ACC112 (cell line): ENCODE data around the gene ITGA2.
"Not testable (repeated sequence)": the region's sequence is repeated elsewhere in the genome, so short reads cannot be mapped to it uniquely, and the experiment has no call there.

Experiments used
- H2AFZ ChIP-seq: fragments of 200-600 bp; sonication (generic); one replicate; pipeline ENCODE4 v1.6.0; 2017; ENCODE audit warnings: antibody characterized with exemption, low read length; ENCODE audit not compliant: unreplicated experiment
- H3K27ac ChIP-seq: fragments of 200-600 bp; sonication (generic); 2 replicates; pipeline ENCODE4 v1.5.1; 2014; ENCODE audit warnings: low read depth, mild to moderate bottlenecking, antibody characterized with exemption, low read length, moderate library complexity
- H3K27me3 ChIP-seq: fragments of 200-600 bp; sonication (generic); 2 replicates; pipeline ENCODE4 v1.6.1; 2014; ENCODE audit warnings: mild to moderate bottlenecking, antibody characterized with exemption, low read length, moderate library complexity, mixed read lengths; ENCODE audit not compliant: insufficient read depth
- H3K36me3 ChIP-seq: fragments of 200-600 bp; sonication (generic); 2 replicates; pipeline ENCODE4 v1.6.1; 2016; ENCODE audit warnings: mild to moderate bottlenecking, antibody characterized with exemption, low read length, moderate library complexity, mixed read lengths; ENCODE audit not compliant: insufficient read depth
- H3K4me1 ChIP-seq: fragments of 200-600 bp; sonication (generic); one replicate; pipeline ENCODE4 v1.6.1; 2016; ENCODE audit warnings: low read length, mixed read lengths; ENCODE audit not compliant: insufficient read depth, unreplicated experiment, control insufficient read depth
- H3K4me3 ChIP-seq: fragments of 200-600 bp; sonication (generic); 2 replicates; pipeline ENCODE4 v1.5.1; 2014; ENCODE audit warnings: mild to moderate bottlenecking, low read depth, low read length
- H3K79me2 ChIP-seq: fragments of 200-600 bp; sonication (generic); one replicate; pipeline ENCODE4 v1.6.0; 2016; ENCODE audit warnings: low read length; ENCODE audit not compliant: control insufficient read depth, unreplicated experiment, insufficient read depth

Gene ITGA2

DNA sequence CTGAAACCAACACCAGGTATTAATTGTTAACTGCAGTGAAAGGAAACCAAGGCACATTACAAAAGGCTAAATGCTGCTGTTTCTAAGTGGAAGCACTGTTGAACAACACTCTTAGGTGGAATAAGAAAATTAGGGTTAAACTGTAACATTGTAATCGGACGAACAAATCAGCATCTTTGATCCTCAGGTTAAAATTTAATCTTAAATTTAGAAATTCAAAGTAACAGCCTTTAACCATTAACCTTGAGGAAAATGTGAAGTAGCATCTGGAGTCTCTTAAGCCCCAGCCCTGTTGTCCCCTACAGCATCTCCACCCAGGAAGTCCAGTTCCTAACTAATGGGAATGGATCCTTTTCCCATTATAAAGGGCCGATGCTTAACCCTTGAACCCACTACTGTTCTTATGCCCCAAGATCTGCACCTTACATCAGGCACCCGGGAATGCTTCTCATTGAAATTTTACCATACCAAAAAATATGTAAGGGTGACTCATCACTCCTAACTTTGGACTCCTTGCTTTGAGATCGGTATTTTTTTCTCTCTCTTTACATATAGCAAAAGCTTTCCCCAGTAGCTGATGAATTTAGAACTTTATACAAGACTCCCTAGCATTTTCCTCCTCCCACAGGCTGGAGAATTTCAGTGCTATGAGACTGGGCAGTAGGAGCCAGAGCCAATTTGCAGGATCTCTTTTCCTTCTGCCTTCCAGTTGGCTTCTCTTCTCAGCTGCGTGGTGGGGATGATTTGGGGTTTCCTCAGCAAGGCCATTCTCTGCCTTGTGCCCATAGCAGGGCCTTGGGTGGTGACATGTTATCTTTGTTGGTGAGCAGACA, 32.0 kb upstream of the ITGA2 start:
- Histone ChIP-seq H3K79me2 (no peaks in the 10 kb centered on the region), H3K27me3 (no peaks in the 10 kb centered on the region), H3K27ac (no peak overlapping the region), H3K36me3 (no peaks in the 10 kb centered on the region; the same call in 1 of the 2 replicates), H2AFZ (no peak overlapping the region), H3K4me1 (peaks cover 4% of the 10 kb centered on the region), H3K4me3 (no peak overlapping the region)

DNA sequence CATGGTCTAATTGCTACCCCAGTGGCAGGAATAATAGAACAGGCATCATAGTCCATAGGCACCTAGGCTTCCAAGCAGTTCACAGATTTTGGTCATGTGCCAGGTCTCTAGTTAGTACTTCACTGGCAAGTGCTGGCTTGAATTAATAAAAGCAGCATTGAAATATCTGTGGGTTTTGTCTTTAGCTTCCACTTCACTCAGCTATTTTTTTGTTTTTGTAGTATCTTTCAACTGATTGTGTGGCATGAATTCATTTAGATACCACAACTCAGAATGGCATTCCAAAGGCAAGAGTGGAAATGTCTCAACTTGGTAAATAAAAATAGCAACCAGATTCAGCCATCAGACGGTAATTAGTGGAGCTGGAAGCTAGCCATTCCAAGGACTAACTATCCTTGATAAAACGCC, 27.9 kb upstream of the ITGA2 start:
- H3K27me3 ChIP-seq, result no peaks in the 10 kb centered on the region
- no peak overlapping the region for H2AFZ ChIP-seq
- H3K4me3 ChIP-seq, result no peak overlapping the region
- peaks cover 4% of the 10 kb centered on the region for H3K4me1 ChIP-seq
- H3K27ac ChIP-seq, result no peak overlapping the region
- no peaks in the 10 kb centered on the region for H3K79me2 ChIP-seq
- H3K36me3 ChIP-seq, result no peaks in the 10 kb centered on the region; the same call in 1 of the 2 replicates

DNA sequence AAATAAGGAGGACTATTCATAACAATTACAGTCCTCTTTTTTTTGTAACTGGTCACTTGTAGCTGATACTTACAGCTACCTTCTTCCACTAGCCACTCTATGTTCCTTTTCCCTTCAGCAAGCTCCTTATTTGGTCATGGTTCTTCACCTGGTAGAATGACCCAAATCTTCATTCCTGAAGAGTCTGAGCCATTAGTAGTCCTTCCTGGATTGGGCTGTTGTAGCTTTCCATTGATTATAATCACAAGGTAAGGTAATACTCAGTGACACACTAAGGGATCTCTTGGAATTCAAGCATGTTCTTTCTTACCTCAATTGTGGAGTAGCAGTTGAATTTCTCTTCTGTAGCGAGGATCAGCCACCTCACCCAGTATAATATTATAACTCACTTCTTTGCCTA, 25.5 kb upstream of the ITGA2 start:
- no peaks in the 10 kb centered on the region; the same call in 1 of the 2 replicates for H3K36me3 ChIP-seq
- no peaks in the 10 kb centered on the region for H3K4me1 ChIP-seq
- H3K27me3 ChIP-seq, result no peaks in the 10 kb centered on the region
- no peak overlapping the region for H3K4me3 ChIP-seq
- no peaks in the 10 kb centered on the region for H3K79me2 ChIP-seq
- no peak overlapping the region for H3K27ac ChIP-seq
- H2AFZ ChIP-seq, result no peak overlapping the region

- Histone ChIP-seq H3K4me1 (no peaks in the 10 kb centered on the region), H3K27me3 (no peaks in the 10 kb centered on the region), H2AFZ (no peak overlapping the region), H3K4me3 (no peak overlapping the region), H3K27ac (no peak overlapping the region), H3K36me3 (no peaks in the 10 kb centered on the region; the same call in 1 of the 2 replicates), H3K79me2 (no peaks in the 10 kb centered on the region)
Observed at GRCh38 chr5:52964138-52964537, 25.0 kb upstream of the ITGA2 start.

GRCh38 chr5:52976157-52976556, 13.0 kb upstream of the ITGA2 start:
- not testable (repeated sequence) for H2AFZ ChIP-seq, H3K4me1 ChIP-seq, H3K27me3 ChIP-seq, H3K4me3 ChIP-seq, H3K79me2 ChIP-seq, H3K36me3 ChIP-seq, H3K27ac ChIP-seq

GRCh38 chr5:52977264-52977897, 11.8 kb upstream of the ITGA2 start:
- Histone ChIP-seq H3K4me1 (no peaks in the 10 kb centered on the region), H2AFZ (no peak overlapping the region), H3K79me2 (no peaks in the 10 kb centered on the region), H3K27me3 (no peaks in the 10 kb centered on the region), H3K27ac (no peak overlapping the region), H3K36me3 (no peaks in the 10 kb centered on the region), H3K4me3 (no peak overlapping the region)

DNA sequence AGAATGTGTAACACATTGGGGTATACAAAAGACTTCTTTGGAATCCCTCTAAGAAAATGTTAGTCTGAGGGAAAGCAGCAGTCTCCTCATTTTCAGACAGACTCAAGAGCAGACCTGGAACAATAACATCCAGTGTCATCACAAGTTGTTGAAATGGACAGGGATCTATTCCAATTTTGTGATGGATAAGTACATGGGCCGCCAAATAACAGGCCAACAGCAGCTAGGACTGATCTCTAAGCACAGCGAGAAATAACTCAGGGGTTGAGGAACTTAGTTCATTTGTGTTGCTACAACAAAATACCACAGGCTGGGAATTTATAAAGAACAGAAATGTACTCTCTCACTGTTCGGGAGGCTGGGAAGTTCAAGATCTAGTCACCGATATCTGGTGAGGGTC, 7.6 kb upstream of the ITGA2 start:
- Histone ChIP-seq H3K4me1 (peaks cover 9% of the 10 kb centered on the region), H3K79me2 (no peaks in the 10 kb centered on the region), H3K4me3 (no peak overlapping the region), H3K27ac (no peak overlapping the region), H2AFZ (no peak overlapping the region), H3K36me3 (no peaks in the 10 kb centered on the region), H3K27me3 (no peaks in the 10 kb centered on the region)

GRCh38 chr5:52983731-52984636, 5.2 kb upstream of the ITGA2 start:
- Histone ChIP-seq H3K4me1 (peaks cover 26% of the 10 kb centered on the region), H3K79me2 (no peaks in the 10 kb centered on the region), H2AFZ (no peak overlapping the region), H3K4me3 (no peak overlapping the region), H3K27me3 (no peaks in the 10 kb centered on the region), H3K27ac (peak overlapping the region; percentile 15; the same call in 1 of the 2 replicates), H3K36me3 (no peaks in the 10 kb centered on the region)

- Histone ChIP-seq H3K79me2 (peaks cover 10% of the 10 kb centered on the region), H3K4me3 (no peak overlapping the region), H3K36me3 (no peaks in the 10 kb centered on the region), H2AFZ (no peak overlapping the region), H3K4me1 (peaks cover 26% of the 10 kb centered on the region), H3K27ac (0 out of 2 replicates have a peak overlapping the region, but pooled peaks have one; percentile 12), H3K27me3 (no peaks in the 10 kb centered on the region)
Observed at GRCh38 chr5:52985306-52985705, 3.8 kb upstream of the ITGA2 start.

- Histone ChIP-seq H3K4me1 (peaks cover 38% of the 10 kb centered on the region), H3K27me3 (no peaks in the 10 kb centered on the region), H3K79me2 (peaks cover 34% of the 10 kb centered on the region), H3K36me3 (0 out of 2 replicates have a peak, but pooled peaks cover 6% of the 10 kb centered on the region), H2AFZ (peak overlapping the region; percentile 75), H3K4me3 (peak overlapping the region; percentile 75), H3K27ac (peak overlapping the region; percentile 54)
Observed at GRCh38 chr5:52987711-52988331, 1.3 kb upstream of the ITGA2 start.
